HG03097 (cell line): ENCODE data around the gene DPYSL5.

Source experiments
- ATAC-seq: cut with Tn5 transposase; IDR thresholded peaks from one replicate; pipeline ENCODE4 v1.9.1; 2021; ENCODE audit not compliant: unreplicated experiment, low FRiP score

The DPYSL5 gene

GRCh38 chr2:26845021-26845420 lies 2.9 kb upstream of the DPYSL5 start:
- no peak for ATAC-seq

- ATAC-seq: no peak
These were observed 1.3 kb upstream of the DPYSL5 start for GRCh38 chr2:26846334-26847306.

- ATAC-seq: no peak
These were observed 651 bp upstream of the DPYSL5 start for GRCh38 chr2:26847307-26847654.

- no peak for ATAC-seq
These were observed 564 bp downstream of the DPYSL5 start for GRCh38 chr2:26848336-26849055.

GRCh38 chr2:26849056-26849999 lies 1.4 kb downstream of the DPYSL5 start:
- no peak for ATAC-seq

- ATAC-seq: no peak
These were observed 2.1 kb downstream of the DPYSL5 start for GRCh38 chr2:26850000-26850431.

- no peak for ATAC-seq
These were observed 2.6 kb downstream of the DPYSL5 start for GRCh38 chr2:26850505-26850904.

- no peak for ATAC-seq
These were observed 4.7 kb downstream of the DPYSL5 start for GRCh38 chr2:26852405-26853306.

GRCh38 chr2:26853751-26854150 lies 5.8 kb downstream of the DPYSL5 start:
- no peak for ATAC-seq

GRCh38 chr2:26854283-26854827 lies 6.4 kb downstream of the DPYSL5 start:
- no peak for ATAC-seq

GRCh38 chr2:26855466-26855865 lies 7.5 kb downstream of the DPYSL5 start:
- no peak for ATAC-seq

- no peak for ATAC-seq
These were observed 11.7 kb downstream of the DPYSL5 start for GRCh38 chr2:26859622-26860021.

GRCh38 chr2:26860211-26860850 lies 12.4 kb downstream of the DPYSL5 start:
- no peak for ATAC-seq

- ATAC-seq: no peak
These were observed 13.8 kb downstream of the DPYSL5 start for GRCh38 chr2:26861610-26862224.

GRCh38 chr2:26864226-26864625 lies 16.3 kb downstream of the DPYSL5 start:
- no peak for ATAC-seq

- ATAC-seq: no peak
These were observed 16.7 kb downstream of the DPYSL5 start for GRCh38 chr2:26864646-26865045.

- ATAC-seq: no peak
These were observed 22.7 kb downstream of the DPYSL5 start for GRCh38 chr2:26870585-26871095.

- ATAC-seq: no peak
These were observed 25.5 kb downstream of the DPYSL5 start for GRCh38 chr2:26873286-26873983.
